T follicular helper cell (primary cell): ENCODE results near the gene GSK3A.

Experiments used
- DNase-seq: peaks from one replicate; pipeline ENCODE4 v3.0.0-alpha.2; 2020; ENCODE audit warnings: low read depth

GSK3A gene

GRCh38 chr19:42199440-42200115 lies 42.8 kb downstream of the GSK3A start:
- no peak for DNase-seq

- DNase-seq = peak; percentile 64
These were observed 43.5 kb downstream of the GSK3A start for GRCh38 chr19:42198676-42199439.

GRCh38 chr19:42197375-42197817 lies 45.0 kb downstream of the GSK3A start:
- no peak for DNase-seq

- no peak for DNase-seq
These were observed 46.1 kb downstream of the GSK3A start for GRCh38 chr19:42196011-42197001.

GRCh38 chr19:42193706-42194105 lies 48.7 kb downstream of the GSK3A start:
- DNase-seq = no peak

GRCh38 chr19:42193294-42193693 lies 49.1 kb downstream of the GSK3A start:
- no peak for DNase-seq

- no peak for DNase-seq
These were observed 50.5 kb downstream of the GSK3A start for GRCh38 chr19:42191855-42192254.

GRCh38 chr19:42191330-42191729 lies 51.1 kb downstream of the GSK3A start:
- DNase-seq = no peak

GRCh38 chr19:42189133-42189532 lies 53.3 kb downstream of the GSK3A start:
- no peak for DNase-seq

- no peak for DNase-seq
These were observed 53.7 kb downstream of the GSK3A start for GRCh38 chr19:42188665-42189064.

- DNase-seq = no peak
These were observed 57.1 kb downstream of the GSK3A start for GRCh38 chr19:42185277-42185676.

GRCh38 chr19:42184401-42184861 lies 58.0 kb downstream of the GSK3A start:
- DNase-seq = peak; percentile 51
